ENCODE results near the gene PLEKHA7. TPM values are rescaled to one million over a fixed set of nuclear protein-coding genes. Genes with fewer than 3 reads are reported as not detected.

PLEKHA7 gene
- total and polyA plus RNA-seq, 2 of the 8 experiments (the other 6 are each of a cell fraction or from before 2014, with no cell fraction given), result 11.4 to 25.6 TPM

DNA sequence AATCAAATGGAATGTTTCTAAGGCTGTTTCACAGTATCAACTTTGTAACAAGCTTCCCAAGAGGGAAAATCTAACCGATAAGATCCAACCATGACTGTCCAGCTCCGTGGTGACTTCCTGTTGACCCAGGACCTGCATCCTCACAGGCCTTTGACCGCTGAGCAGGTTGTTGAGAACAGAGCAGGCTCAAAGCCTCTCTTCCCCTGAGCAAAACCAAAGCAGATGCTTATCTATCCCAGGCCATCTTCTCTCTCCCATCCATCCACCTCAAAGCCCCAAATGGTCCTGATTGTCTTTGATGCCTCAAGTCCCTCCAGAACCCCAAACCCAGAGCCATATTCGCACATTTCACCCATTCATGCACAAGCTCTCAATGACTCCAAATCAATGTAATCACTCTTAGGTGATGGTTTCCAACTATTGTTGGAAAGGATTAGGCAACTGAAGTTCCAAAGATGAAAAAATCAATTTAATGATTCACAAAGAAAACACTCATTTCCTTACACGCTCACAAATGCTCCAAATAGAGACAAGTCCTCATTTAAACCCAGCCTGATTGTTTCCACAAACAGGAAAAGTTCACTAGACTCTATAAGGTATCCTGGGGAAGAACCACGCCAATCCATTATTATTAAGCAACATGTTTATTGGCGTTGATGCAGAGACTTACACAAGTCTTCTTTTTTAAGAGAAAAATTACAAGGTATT, 227.0 kb downstream of the PLEKHA7 start:
- Histone ChIP-seq H3K23me2 (ENCODE audit: low read depth, low read length) (no peaks in the 10 kb centered on the region), H3K4me1 (replicated peaks in 1 of 4; ENCODE audit: control insufficient read depth in 3 of 4, insufficient read depth in 4 of 4, low read length in 3 of 4) (no peaks in the 10 kb centered on the region), H3K4me2 (ENCODE audit: insufficient read depth in 1 of 2, low read depth in 2 of 2, low read length in 2 of 2) (no peak overlapping the region), H2BK20ac (ENCODE audit: low read length) (no peak overlapping the region), H3K14ac (ENCODE audit: insufficient read length) (no peak overlapping the region), H3K79me1 (ENCODE audit: low read depth, low read length) (no peaks in the 10 kb centered on the region), H3K27me3 (replicated peaks in 1 of 4; ENCODE audit: control insufficient read depth in 3 of 4, extremely low read depth in 1 of 4, insufficient read depth in 3 of 4, low read length in 3 of 4) (no peaks in the 10 kb centered on the region), H3K23ac (ENCODE audit: insufficient read length) (no peak overlapping the region), H2AK5ac (ENCODE audit: low read depth, low read length) (no peak overlapping the region), H3K9me3 (ENCODE audit: insufficient read depth in 2 of 2, low read depth in 1 of 2, low read length in 1 of 2) (no peaks in the 10 kb centered on the region), H2BK15ac (ENCODE audit: low read length) (no peak overlapping the region), H3K79me2 (ENCODE audit: control insufficient read depth in 1 of 2, insufficient read depth in 2 of 2, low read length in 2 of 2) (no peaks in the 10 kb centered on the region), H3K36me3 (ENCODE audit: control insufficient read depth in 2 of 4, insufficient read depth in 4 of 4, low read length in 3 of 4) (peaks cover 0 to 6% (median 3%) of the 10 kb centered on the region in 4 experiments; a peak in 2 of 8 replicates), H2AFZ (ENCODE audit: low read length) (no peak overlapping the region), H2BK12ac (ENCODE audit: low read depth, low read length) (no peak overlapping the region), H3K18ac (ENCODE audit: extremely low read depth, low read length) (no peak overlapping the region), H3K56ac (replicated peaks; ENCODE audit: insufficient read length, low read depth, low read length) (no peak overlapping the region), H4K8ac (ENCODE audit: extremely low read depth, insufficient read depth, low read length) (no peak overlapping the region), H3K4me3 (ENCODE audit: extremely low read depth in 1 of 4, insufficient read depth in 2 of 4, low read depth in 3 of 4, low read length in 4 of 4) (no peak overlapping the region), H4K5ac (ENCODE audit: insufficient read length, low read depth, low read length) (no peak overlapping the region), H2BK5ac (ENCODE audit: low read depth, low read length) (no peak overlapping the region), H4K20me1 (replicated peaks in 1 of 2; ENCODE audit: control insufficient read depth in 1 of 2, insufficient read depth in 2 of 2, low read length in 2 of 2) (peaks cover 4 to 5% of the 10 kb centered on the region in 2 experiments), H3K4ac (replicated peaks; ENCODE audit: insufficient read length, low read depth, low read length) (no peak overlapping the region), H2BK120ac (replicated peaks; ENCODE audit: low read depth, low read length) (no peak overlapping the region), H3K27ac (ENCODE audit: low read depth, low read length) (no peak overlapping the region), H4K91ac (replicated peaks; ENCODE audit: insufficient read length, low read length) (no peak overlapping the region), H3K9ac (replicated peaks in 1 of 4; ENCODE audit: extremely low read depth in 1 of 4, low read depth in 3 of 4, low read length in 3 of 4) (no peak overlapping the region)
- POLR2A ChIA-PET (ENCODE audit: partially characterized antibody), result interaction anchor here (2.3 to 3.1 kb wide), 2 partner anchors 49 to 291 kb away, joined by 11 to 12 read pairs; partner anchors contain the start of genes C11orf58 and RPS13
- CTCF ChIA-PET (ENCODE audit: partially characterized antibody), result interaction anchor here (0.7 to 10.7 kb wide), 30 partner anchors 8 to 291 kb away, joined by 3 to 119 read pairs (median 10); no protein-coding TSS in a partner anchor
- TF ChIP-seq TBP (IDR thresholded peaks at IDR 0.05; ENCODE audit: low read depth, low read length) (no peak), NRF1 (IDR thresholded peaks at IDR 0.05; ENCODE audit: low read depth, low read length) (no peak), TAF7 (optimal IDR thresholded peaks at IDR 0.05; ENCODE audit: borderline replicate concordance, low read depth, low read length) (no peak), TCF12 (IDR thresholded peaks at IDR 0.05; ENCODE audit: low read depth, low read length) (no peak), SP2 (IDR thresholded peaks at IDR 0.05; ENCODE audit: low read length) (no peak), SAP30 (IDR thresholded peaks at IDR 0.05; ENCODE audit: insufficient read depth, insufficient replicate concordance, low read length) (no peak), YY1 (IDR thresholded peaks at IDR 0.05; ENCODE audit: low read depth, low read length) (no peak), SUZ12 (IDR thresholded peaks at IDR 0.05; ENCODE audit: low read length) (no peak), CTBP2 (IDR thresholded peaks at IDR 0.05; ENCODE audit: borderline replicate concordance, insufficient read depth, insufficient read length, low read length) (no peak), JUND (IDR thresholded peaks at IDR 0.05; ENCODE audit: low read length) (no peak), HDAC6 (IDR thresholded peaks at IDR 0.05; ENCODE audit: low read depth, low read length) (no peak), CBX5 (IDR thresholded peaks at IDR 0.05; ENCODE audit: low read depth, low read length) (no peak)
- no peak for DNase-seq (ENCODE audit: low read depth in 1 of 2, low spot score in 2 of 2)
- 90% methylated on average over 7 of the region's 7 CpGs; no CpG with 5 or more reads in 1 of the 2 experiments for WGBS, 2 experiments (ENCODE audit: extremely low coverage in 1 of 2, insufficient coverage in 1 of 2, insufficient read length in 1 of 2, insufficient replicate concordance in 2 of 2, low coverage in 1 of 2, low lambda C conversion rate in 2 of 2, missing lambda C conversion rate in 1 of 2)
- no peak for FAIRE-seq
